Pons (tissue), 1 donor: Measurements from ENCODE around the gene HTRA2.
"Not testable (repeated sequence)": the region's sequence is repeated elsewhere in the genome, so short reads cannot be mapped to it uniquely, and the experiment has no call there.

ENCODE experiments used
- DNase-seq: peaks from one replicate; pipeline ENCODE4 v3.0.0-alpha.2; 2016; ENCODE audit warnings: low spot score

HTRA2 gene

DNA sequence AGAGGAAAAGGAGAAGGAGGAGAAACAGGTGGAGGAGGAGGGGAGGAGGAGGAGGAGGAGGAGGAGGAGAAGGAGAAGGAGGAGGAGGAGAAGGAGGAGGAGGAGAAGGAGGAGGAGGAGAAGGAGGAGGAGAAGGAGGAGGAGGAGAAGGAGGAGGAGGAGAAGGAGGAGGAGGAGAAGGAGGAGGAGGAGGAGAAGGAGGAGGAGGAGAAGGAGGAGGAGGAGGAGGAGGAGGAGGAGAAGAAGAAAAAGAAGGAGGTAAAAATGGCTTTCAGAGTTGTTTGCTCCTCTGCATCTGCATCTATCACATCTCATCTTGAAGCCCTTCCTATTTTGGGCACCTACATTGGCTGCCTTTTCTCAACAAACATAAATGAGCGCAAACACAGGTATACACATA lies 31.3 kb downstream of the HTRA2 start:
- not testable (repeated sequence) for DNase-seq

DNA sequence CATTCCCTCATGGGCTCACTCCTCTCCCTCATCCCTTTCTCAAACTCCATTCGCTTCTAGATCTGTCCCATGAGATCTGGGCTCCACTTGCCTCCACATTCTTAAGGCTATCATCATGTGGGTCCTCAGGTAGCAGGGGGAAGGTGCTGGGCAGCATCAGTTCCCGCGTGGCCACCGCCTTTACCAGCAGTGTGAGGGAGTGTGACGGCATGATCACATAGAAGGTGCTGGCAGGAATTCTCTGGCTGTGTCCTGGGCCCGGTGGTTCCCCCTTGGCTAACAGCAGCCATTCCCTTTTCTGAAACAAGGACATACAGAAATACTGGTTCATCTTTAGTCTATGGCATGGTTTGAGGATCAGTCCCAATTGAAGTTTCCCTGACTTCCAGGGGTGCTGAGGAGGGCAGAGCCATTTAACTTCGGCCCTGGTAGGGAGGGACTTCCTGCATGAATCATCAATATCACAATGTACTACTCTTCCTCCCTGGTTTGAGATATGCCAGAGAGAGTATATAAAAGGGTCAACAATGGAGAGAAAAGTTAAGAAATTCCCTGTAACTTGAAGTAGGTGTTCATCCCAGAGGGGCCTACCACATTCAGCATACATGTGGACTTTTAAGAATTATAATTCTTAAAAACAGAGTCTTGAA lies 32.5 kb downstream of the HTRA2 start:
- DNase-seq, result no peak

DNA sequence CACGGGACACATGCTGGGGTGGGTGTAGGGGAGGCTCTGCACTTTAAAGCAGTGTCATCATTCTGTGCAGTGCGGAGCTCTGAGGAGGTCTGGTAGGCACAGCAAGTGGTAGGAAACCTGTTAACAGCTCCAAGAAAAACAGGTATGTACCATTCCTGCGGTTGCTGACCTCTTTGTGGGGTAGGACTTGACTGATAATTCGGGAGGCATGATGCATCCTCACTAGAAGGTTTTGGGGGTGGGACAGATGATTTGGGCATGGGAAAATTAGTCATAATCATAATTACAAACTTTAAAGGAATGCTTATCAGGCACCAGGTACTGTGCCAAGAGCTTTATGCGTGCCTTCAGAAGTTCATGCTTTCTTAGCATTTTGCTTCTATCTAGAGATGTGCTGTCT lies 34.5 kb downstream of the HTRA2 start:
- no peak for DNase-seq

DNA sequence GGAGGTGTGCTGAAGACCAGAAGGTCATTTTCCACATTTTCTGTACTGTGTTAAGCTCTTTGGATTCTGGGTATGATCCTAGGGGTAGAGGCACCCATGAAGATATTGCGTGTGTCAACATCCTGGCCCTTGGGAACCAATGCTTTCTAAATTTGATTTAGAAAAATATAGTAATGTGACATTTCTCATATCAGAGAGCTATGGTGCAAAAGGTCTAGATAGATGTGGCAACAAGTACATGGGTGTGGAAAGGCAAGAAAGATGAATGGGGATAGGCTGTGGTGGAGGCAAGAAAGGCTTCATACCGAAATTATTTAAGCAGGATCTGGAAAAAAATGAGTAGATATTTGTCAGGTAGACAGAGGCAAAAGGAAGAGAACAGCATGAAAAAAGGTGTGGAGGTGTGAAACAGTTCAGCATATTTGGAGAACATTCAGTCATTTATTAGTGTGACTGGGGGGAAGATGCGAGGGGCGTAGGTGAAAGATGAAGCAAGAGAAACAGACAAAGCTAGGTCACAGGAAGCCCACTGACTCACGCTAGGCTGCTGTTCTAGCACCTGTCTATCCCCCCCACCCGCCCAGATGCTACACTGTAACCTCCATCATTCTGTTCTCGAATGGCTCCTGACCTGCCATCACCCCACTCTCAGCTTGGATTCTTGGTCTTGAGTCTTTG lies 36.5 kb downstream of the HTRA2 start:
- DNase-seq, result no peak

DNA sequence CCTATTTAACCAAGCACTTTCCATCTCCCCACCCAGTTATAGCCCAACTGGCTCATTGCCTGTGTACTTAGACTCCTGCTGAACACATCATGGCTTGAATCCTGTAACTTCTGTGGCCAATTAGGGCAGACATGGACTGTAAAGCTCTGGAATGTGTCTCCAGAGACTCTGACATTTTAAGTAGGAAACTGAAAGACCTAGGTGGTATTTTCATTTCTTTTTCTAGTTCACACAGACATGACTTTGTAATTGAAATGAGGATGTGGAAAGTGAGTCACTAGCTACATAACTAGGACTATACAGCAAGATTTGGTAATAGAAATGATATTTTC lies 37.0 kb downstream of the HTRA2 start:
- no peak for DNase-seq

DNA sequence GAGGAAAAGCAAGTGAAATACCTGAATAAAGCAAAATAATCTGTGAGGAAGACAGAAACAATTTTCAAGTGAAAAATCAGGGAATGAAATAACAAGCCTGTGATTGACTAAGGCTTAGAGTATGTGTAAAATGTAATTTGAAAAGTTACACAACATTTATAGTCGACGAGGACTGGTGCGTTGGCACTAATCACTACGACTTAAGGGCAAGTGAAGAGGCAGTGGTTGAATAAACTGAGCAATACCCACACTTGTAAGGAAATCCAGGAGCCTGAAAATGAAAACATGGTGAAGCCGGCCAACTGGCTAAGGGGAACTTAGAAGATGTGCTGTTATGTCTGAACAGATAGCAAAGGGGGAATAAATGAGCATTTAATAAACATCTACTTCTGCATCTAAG lies 38.1 kb downstream of the HTRA2 start:
- DNase-seq, result no peak

DNA sequence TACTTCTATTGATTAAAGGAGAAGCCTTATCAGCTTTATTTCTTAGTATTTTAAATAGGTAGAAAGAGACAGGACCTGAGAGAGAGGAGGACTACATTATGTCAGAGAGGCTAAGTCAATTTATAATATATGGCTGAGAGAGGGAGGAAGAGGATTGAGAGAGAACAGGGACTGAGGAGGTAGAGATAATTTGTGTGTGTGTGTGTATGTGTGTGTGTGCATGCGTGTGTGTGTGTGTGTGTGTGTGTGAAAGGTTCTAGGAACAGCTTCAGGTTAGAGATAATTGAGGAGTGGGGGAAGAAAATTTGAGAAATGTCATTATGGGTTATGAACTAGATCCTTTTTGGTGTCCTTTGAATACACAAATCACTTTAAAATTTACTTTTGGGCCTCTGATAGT lies 40.0 kb downstream of the HTRA2 start:
- no peak for DNase-seq

DNA sequence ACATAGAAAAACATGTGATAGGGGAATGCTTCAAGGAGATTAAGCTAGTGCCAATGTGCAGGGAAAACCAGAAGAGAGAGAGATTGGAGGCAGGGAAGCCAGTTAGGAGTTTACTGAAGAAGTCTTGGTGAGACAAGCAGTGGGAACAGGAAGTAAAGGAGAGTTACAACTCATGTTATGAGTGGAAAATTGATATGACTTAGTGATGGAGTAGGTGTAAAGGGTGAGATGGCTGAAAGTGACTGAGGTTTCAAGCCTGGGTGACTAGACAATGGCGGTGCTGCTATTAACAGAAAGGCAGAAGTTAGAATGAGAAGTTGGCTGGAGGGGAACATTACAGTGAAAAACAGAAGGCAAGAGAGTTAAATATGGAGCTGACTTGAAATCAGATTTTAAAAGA lies 41.3 kb downstream of the HTRA2 start:
- no peak for DNase-seq

DNA sequence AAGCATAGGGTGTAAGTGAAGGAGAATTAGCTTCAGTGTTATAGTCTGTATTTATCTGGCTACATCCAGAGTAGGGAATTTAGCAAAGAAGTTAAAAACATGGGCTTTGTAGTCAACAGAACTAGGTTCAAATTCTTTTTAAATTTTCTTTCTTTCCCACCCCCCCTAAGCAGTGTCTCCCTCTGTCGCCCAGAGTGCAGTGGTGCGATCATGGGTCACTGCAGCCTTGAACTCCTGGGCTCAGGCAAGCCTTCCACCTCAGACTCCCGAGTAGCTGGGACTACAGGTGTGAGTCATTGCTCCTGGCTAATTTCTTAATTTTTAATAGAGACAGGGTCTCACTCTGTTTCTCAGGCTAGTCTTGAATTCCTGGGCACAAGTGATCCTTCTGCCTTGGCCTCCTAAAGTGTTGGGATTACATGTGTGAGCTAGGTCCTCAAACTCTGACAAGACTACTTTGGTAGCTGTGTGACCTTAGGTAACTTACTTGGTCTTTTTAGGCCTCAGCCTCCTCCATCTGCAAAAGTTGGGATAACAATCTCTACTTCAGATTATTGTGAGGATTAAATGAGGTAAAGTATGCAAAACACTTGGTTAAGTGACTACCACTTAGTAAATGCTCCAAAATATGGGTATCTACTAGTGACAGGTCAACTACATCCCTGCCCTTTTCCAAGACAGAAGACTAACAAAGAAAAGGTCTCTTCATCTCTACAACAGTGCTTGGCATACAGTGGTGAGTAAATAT lies 42.6 kb downstream of the HTRA2 start:
- DNase-seq, result no peak

DNA sequence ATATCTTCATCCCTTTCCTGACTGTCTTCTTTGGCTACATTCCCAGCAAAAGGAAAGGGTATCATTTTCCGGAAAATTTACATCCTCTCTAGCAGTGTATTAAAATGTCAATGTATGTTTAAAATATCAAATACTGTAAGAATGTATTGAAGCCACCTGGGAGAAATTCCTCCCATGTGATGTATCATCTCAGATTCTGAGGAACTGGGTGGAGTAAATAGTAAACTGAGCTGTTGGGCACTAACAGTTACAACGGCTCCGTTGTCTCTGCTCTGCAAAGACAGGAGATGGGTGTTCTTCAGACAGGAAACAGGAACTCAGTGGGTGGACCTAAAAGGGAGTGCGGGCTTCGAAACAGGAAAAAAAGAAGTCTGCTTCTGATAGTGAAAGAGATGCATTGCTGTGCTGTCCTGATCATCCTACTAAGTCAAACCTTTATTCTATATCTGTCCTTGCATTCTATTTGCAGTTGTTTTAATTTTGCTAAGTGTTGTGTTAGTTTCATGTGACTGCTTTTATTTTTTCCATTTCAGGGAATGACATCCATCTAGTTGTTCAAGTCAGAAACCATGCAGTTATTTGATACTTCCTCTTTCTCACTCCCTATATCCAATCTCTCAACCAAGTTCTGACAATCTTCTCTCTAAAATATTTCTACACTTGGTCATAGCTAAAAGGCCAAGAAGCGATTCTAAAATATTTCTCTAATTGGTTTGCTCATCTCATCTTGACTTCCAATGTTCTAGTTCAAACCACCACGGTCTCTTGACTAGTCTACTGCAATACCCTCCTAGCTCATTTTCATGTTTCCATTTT lies 44.2 kb downstream of the HTRA2 start:
- peak; percentile 73 for DNase-seq

DNA sequence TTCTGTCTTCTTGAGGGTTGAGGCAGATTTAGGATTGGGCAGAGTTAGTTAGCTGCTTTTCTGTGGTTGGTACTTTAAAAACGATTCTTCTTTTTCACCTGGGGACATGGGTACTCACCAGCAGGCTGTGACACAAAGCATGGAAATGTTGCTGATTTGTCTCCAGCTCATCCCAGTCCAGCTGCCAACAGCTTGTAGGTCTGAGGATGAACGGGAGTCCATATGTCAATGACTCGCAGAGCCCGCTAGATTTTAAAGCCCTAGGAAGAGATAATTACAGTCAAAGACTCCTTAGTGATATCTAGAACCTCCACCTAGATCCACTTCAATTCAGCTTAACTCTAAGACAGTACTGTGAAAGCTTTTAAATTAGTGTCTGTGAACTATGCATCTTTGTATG lies 45.6 kb downstream of the HTRA2 start:
- DNase-seq, result no peak

DNA sequence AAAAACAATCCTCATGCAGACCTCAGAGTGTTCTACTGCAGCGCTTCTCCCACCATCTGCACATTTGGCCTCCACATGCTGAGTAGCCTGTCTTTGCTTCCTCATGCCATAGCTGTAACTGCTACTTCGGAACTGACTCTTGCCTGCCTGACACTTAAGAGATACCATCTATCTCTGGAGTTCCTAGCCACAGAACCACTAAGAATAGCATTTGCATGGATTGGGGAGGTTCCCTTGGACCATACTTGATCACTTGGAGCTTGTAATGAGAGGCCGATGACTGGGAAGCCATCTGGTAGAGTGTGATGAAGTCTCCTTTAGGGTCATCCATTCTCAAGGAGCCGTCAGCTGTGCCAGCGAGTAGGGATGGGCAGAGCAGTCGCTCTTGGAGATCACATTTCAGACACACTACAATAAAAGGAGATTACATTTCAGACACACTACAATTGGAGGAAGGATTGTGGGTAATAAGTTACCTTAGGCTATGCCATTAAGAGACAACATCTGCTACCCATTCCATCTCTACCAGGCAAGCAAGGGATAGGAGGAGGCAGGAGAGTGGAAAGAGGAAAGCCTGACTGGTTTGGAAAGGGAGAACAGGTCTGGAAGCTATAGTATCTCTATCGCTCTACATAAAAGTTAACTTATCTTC lies 46.6 kb downstream of the HTRA2 start:
- no peak for DNase-seq

DNA sequence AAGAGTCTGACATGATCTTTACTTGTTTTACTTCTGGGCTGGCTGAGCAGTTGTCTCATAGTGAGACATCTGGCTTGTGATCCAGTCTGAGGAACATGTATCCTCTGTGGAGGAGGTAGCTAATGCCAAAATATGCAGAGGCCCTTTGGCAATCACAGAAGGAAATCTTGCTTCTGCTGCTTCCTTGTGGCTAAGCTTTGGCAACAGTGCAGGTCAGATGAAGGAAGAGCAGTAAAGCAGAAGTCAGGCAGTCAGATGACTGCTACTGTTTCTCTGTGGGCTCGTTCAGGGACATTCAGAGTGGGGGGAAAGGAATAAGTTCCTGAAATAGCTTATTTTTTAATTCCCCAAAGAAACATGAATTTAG lies 47.1 kb downstream of the HTRA2 start:
- DNase-seq, result peak; percentile 80

DNA sequence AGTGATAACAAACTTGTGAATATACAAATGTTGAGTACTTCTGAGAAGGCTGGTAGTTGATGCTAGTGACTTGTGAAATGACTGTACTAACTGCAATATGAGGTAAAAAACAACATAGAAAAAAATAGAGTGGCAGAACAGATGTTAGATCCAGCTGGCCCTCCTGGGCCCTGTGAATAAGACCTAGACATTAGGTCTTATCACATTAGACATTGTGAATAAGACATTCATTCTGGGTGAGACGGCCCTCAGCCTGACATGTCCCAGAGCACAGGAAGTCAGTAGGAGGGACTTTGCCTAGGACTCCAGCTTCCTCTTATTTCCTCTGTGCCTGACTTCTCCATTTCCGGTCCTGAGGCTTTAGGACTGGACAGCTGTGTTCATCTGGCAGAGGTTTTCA lies 47.7 kb downstream of the HTRA2 start:
- peak; percentile 42 for DNase-seq

DNA sequence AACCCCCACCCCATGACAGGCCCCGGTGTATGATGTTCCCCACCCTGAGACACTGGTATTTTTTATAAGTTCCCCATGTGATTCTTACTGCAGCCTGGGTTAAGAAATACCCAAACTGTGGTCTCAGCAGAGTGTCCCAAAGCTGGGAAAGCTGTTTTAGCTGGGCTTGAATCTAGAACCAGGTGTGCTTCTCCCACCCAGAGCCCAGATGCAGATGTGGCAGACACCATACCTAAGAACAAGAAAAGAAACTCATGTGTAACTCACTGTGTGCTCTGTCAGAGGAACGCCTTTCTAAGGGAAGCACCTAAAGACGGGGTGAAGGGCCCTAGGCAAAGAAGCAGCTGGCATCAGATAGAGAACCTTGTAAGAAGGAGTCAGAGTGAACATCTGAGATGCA lies 48.7 kb downstream of the HTRA2 start:
- DNase-seq, result no peak

DNA sequence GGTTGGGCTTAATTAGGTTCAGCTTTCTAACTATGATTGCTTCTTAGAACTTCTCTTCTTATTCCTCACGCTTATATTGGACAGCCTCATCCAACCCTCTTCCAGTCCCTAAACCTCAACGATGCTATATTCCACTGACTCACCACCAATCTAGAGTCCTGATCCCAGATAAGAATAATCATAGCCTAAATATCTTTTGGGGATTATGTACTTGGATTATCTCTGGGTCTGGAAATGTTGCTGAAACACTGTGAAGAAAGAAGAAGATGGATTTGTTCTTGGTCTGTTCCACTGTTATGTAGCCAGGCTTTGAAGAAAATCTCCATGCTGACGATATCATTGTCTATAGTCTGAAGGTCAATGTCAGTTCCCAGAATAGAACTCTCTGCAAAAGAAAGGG lies 51.7 kb downstream of the HTRA2 start:
- no peak for DNase-seq

DNA sequence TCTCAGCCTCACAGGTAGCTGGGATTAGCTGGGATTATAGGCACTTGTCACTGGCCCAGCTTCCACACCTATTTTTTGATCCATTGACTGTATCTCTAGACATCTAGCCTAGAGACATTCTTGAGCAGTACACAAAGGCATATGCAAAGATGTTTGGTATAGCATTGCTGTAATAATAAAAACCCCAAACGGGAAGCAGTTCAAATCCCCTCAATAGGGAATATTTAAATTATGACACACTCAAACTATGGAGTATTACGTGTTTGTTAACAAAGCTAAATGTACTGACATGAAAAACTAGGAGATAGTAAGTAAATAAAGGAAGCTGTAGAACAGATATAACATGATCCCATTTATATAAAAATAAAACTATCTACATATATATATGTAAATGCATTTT lies 52.5 kb downstream of the HTRA2 start:
- no peak for DNase-seq
